A549 (cell line): Measurements from ENCODE around the gene DNMT3A. TPM values are rescaled to one million over a fixed set of nuclear protein-coding genes. Genes with fewer than 3 reads are reported as not detected.

Experiments used
- ATAC-seq, 2 experiments: fragments of 200-7000 bp in 1 of 2; fragments of >200 bp in 1 of 2; cut with Nextera tagmentation in 1 of 2; cut with Tn5 transposase in 1 of 2; 3 replicates each; pipeline versions ENCODE4 v1.8.0 to v1.9.1; 2018 to 2020; ENCODE audit warnings: mild to moderate bottlenecking in 1 of 2, moderate library complexity in 1 of 2
- CTCF ChIA-PET: fragments of 300-600 bp; sonication (Branson Sonifier 250); formaldehyde crosslinking; extraction: SDS; loops from one replicate; lab custom pipeline; 2021; ENCODE audit warnings: antibody characterized with exemption, inconsistent platforms; lab: Yijun Ruan, JAX
- POLR2A ChIA-PET: fragments of 350-600 bp; formaldehyde crosslinking; extraction: SDS; loops from one replicate; lab custom pipeline; 2021; ENCODE audit warnings: antibody characterized with exemption, inconsistent platforms; lab: Yijun Ruan, JAX
- DNase-seq, 2 experiments: peaks; one replicate each; pipeline versions ENCODE4 v3.0.0 to v3.0.0-alpha.2; 2011 to 2016; ENCODE audit warnings: low read depth in 1 of 2, low spot score in 1 of 2
- FAIRE-seq: peaks from 2 replicates; lab custom pipeline; 2011; peaks lifted over from hg19 to GRCh38; lab: Jason Lieb, UNC
- H3K27ac ChIP-seq, 2 experiments: fragments of >200 bp; sonication (Bioruptor Twin); formaldehyde crosslinking; 3 replicates each; pipeline ENCODE4 v1.5.1; 2016 to 2017
- H3K4me1 ChIP-seq: fragments of >200 bp; sonication (Bioruptor Twin); formaldehyde crosslinking; 3 replicates; pipeline ENCODE4 v1.6.1; 2016
- H3K4me2 ChIP-seq: fragments of >200 bp; sonication (Bioruptor Twin); formaldehyde crosslinking; 3 replicates; pipeline ENCODE4 v1.6.1; 2016
- H3K4me3 ChIP-seq: fragments of >200 bp; sonication (Bioruptor Twin); formaldehyde crosslinking; 3 replicates; pipeline ENCODE4 v1.5.1; 2016
- H3K9me3 ChIP-seq: fragments of >200 bp; sonication (Bioruptor Twin); formaldehyde crosslinking; 3 replicates; pipeline ENCODE4 v1.6.1; 2016
- BHLHE40 ChIP-seq: IDR thresholded peaks from 2 replicates; pipeline ENCODE4 v1.6.1; 2012; ENCODE audit warnings: low read depth, low read length, inconsistent platforms
- CEBPB ChIP-seq, 2 experiments: fragments of >200 bp in 1 of 2; sonication (Bioruptor Twin) in 1 of 2; formaldehyde crosslinking in 1 of 2; IDR thresholded peaks; 2 replicates each; pipeline ENCODE4 v1.6.1; 2012 to 2016
- EHMT2 ChIP-seq: fragments of 200-600 bp; sonication (generic); IDR thresholded peaks from 2 replicates; pipeline ENCODE4 v1.6.1; 2016; ENCODE audit warnings: antibody characterized with exemption, low read depth, mild to moderate bottlenecking, moderate library complexity
- ESRRA ChIP-seq: fragments of 150-350 bp; IDR thresholded peaks from 2 replicates; pipeline ENCODE4 v1.6.1; 2014; ENCODE audit warnings: mild to moderate bottlenecking, low read length, borderline replicate concordance
- FOSL2 ChIP-seq, 2 experiments: fragments of 450-650 bp in 1 of 2; fragments of >200 bp in 1 of 2; sonication (Bioruptor Twin) in 1 of 2; formaldehyde crosslinking; IDR thresholded peaks; 2 replicates each; pipeline versions ENCODE4 v1.5.0 to v1.6.1; 2016 to 2020; ENCODE audit warnings: mild to moderate bottlenecking in 1 of 2, moderate library complexity in 1 of 2
- GATA3 ChIP-seq: IDR thresholded peaks from 2 replicates; pipeline ENCODE4 v1.6.1; 2012; ENCODE audit warnings: borderline replicate concordance
- HDAC2 ChIP-seq: fragments of 200-600 bp; sonication (generic); IDR thresholded peaks from 2 replicates; pipeline ENCODE4 v1.6.1; 2016
- HEYL ChIP-seq: fragments of 250-450 bp; sonication (Bioruptor Pico); IDR thresholded peaks from 2 replicates; pipeline ENCODE4 v1.8.0; 2021; ENCODE audit warnings: mild to moderate bottlenecking, moderate library complexity
- JUNB ChIP-seq: fragments of >200 bp; sonication (Bioruptor Twin); formaldehyde crosslinking; IDR thresholded peaks from 2 replicates; pipeline ENCODE4 v1.6.1; 2016
- KDM1A ChIP-seq: fragments of 200-600 bp; sonication (generic); IDR thresholded peaks from 2 replicates; pipeline ENCODE4 v1.6.1; 2016; ENCODE audit warnings: low read depth, mild to moderate bottlenecking
- KDM5A ChIP-seq: fragments of 200-600 bp; sonication (generic); IDR thresholded peaks from 2 replicates; pipeline ENCODE4 v1.6.1; 2016; ENCODE audit warnings: antibody characterized with exemption, mild to moderate bottlenecking
- MAFK ChIP-seq: fragments of 450-650 bp; IDR thresholded peaks from 2 replicates; pipeline ENCODE4 v1.6.1; 2014; ENCODE audit not compliant: partially characterized antibody
- NR3C1 ChIP-seq: fragments of >200 bp; sonication (Bioruptor Twin); formaldehyde crosslinking; IDR thresholded peaks from 3 replicates; pipeline ENCODE4 v1.6.1; 2017
- PHF8 ChIP-seq: fragments of 200-600 bp; sonication (generic); IDR thresholded peaks from 2 replicates; pipeline ENCODE4 v1.6.1; 2016; ENCODE audit warnings: low read depth, mild to moderate bottlenecking, antibody characterized with exemption, moderate library complexity, borderline replicate concordance
- POLR2AphosphoS2 ChIP-seq: conservative IDR thresholded peaks from 2 replicates; pipeline ENCODE4 v1.6.1; 2012; ENCODE audit warnings: low read length, improper control_type of control experiment, inconsistent platforms
- TFCP2L1 ChIP-seq: fragments of 250-450 bp; sonication (Bioruptor Pico); IDR thresholded peaks from 2 replicates; pipeline ENCODE4 v1.5.0; 2021; ENCODE audit warnings: mild to moderate bottlenecking
- TP53 ChIP-seq: fragments of 250-450 bp; sonication (Bioruptor Pico); IDR thresholded peaks from 2 replicates; pipeline ENCODE4 v1.5.0; 2021; ENCODE audit warnings: mild to moderate bottlenecking, moderate library complexity
- ZFP36 ChIP-seq: fragments of 450-650 bp; IDR thresholded peaks from 2 replicates; pipeline ENCODE4 v1.6.1; 2014; ENCODE audit warnings: borderline replicate concordance; ENCODE audit not compliant: partially characterized antibody
- ZNF302 ChIP-seq: fragments of 250-450 bp; sonication (Bioruptor Pico); IDR thresholded peaks from 2 replicates; pipeline ENCODE4 v1.9.0; 2021; ENCODE audit warnings: inconsistent platforms, mild to moderate bottlenecking, moderate library complexity
- WGBS: methylation state at CpG from one replicate; pipeline ENCODE4 v1.1.6; 2017; ENCODE audit errors: missing lambda C conversion rate; 5-methylcytosine and 5-hydroxymethylcytosine counted together
- polyA plus RNA-seq, 4 experiments: library from polyadenylated mRNA; depleted of rRNA in 3 of 4; stranded (reverse); fragments of >200 nt; fragmentation: RNase III in 1 of 4; extraction: RNeasy Plus Mini Kit Qiagen cat#74134 plus additional on column Dnase treatment in 1 of 4; gene quantifications; 2 replicates in 3 of 4; 3 replicates in 1 of 4; pipeline ENCODE4 v1.2.3, GENCODE V29; 2011 to 2017
- TF ChIP-seq, protein P1 (sequence below): fragments of 200-600 bp; sonication (generic); IDR thresholded peaks from 2 replicates; pipeline ENCODE4 v1.6.1; 2016; ENCODE audit warnings: antibody characterized with exemption, mild to moderate bottlenecking, moderate library complexity
- TF ChIP-seq, protein P2 (sequence below): fragments of 150-350 bp; IDR thresholded peaks from 2 replicates; pipeline ENCODE4 v1.6.1; 2014; ENCODE audit warnings: low read depth, mild to moderate bottlenecking, low read length
- TF ChIP-seq, protein P3 (sequence below): fragments of >200 bp; sonication (Bioruptor Twin); formaldehyde crosslinking; IDR thresholded peaks from 3 replicates; pipeline ENCODE4 v1.6.1; 2016
- TF ChIP-seq, protein P4 (sequence below): IDR thresholded peaks from 2 replicates; pipeline ENCODE4 v1.6.1; 2012; ENCODE audit warnings: low read depth, borderline replicate concordance

DNMT3A gene
- polyA plus RNA-seq, 2 of the 4 experiments (the other 2 are of a cell fraction): 4.4 to 11.9 TPM

DNA sequence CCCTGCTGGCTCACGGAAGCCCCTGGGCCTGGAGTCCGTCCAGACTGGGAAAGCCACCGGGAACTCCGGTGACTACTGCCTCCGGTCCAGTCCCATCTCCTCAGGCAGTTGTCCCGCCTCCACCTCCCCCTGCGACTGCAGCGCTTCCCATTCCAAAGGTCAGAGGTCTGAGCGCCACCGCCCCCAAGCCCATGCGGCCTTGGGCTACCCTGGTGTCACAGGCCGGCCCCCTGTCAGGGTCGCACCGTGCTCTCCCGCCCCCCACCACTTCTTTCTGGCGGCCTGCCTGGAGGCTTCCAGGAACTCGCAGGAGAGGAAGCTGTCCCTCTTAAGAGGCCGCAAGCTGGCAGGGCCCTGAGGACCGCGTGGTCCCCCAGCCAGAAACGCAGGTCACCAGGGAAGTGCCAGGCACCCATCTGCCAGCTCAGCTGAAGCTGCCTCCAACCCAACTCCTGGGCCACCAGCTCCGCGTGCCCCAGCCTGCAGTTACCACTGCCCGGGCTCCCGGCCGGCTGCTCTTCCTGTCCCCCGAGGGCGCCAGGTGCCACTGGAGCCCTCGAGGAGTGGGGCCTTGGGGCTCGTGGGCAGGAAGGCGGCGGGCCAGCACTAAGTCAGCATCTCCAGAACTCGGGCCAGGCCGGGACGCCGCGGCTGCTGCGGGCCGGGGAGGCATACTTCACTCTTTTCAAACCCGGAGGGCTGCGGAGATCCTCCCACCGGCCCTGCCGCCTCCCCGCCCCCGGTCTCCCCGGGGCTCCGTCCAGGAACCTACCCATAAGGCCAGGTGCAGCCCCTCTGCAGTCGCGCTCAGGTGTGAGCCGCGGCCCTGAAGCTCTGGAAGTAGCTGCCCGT lies 90.1 kb downstream of the DNMT3A start (continued):
- TF ChIP-seq, protein P1, sequence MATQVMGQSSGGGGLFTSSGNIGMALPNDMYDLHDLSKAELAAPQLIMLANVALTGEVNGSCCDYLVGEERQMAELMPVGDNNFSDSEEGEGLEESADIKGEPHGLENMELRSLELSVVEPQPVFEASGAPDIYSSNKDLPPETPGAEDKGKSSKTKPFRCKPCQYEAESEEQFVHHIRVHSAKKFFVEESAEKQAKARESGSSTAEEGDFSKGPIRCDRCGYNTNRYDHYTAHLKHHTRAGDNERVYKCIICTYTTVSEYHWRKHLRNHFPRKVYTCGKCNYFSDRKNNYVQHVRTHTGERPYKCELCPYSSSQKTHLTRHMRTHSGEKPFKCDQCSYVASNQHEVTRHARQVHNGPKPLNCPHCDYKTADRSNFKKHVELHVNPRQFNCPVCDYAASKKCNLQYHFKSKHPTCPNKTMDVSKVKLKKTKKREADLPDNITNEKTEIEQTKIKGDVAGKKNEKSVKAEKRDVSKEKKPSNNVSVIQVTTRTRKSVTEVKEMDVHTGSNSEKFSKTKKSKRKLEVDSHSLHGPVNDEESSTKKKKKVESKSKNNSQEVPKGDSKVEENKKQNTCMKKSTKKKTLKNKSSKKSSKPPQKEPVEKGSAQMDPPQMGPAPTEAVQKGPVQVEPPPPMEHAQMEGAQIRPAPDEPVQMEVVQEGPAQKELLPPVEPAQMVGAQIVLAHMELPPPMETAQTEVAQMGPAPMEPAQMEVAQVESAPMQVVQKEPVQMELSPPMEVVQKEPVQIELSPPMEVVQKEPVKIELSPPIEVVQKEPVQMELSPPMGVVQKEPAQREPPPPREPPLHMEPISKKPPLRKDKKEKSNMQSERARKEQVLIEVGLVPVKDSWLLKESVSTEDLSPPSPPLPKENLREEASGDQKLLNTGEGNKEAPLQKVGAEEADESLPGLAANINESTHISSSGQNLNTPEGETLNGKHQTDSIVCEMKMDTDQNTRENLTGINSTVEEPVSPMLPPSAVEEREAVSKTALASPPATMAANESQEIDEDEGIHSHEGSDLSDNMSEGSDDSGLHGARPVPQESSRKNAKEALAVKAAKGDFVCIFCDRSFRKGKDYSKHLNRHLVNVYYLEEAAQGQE: no peak
- TF ChIP-seq KDM5A (no peak), NR3C1 (no peak)

DNA sequence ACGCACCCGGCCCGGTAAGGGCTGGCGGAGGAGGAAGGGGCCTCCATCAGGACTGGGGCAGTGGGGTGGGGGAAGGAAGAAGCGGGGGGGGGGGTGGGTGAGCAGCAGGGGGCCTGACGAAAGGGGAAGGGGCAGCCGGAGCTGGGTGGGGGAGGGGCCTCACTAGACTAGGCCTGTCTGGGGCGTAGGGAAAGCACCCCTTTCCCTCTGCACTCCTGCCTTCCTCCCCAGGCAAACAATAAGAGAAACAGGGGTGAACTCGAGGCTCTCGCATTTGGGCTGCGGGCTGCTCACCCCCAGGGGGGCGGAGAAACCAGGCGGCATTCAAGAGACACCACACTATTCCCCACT lies 90.7 kb downstream of the DNMT3A start:
- H3K9me3 ChIP-seq: no peaks in the 10 kb centered on the region
- ChIA-PET CTCF (interaction anchor here (0.7 to 1.2 kb wide), 2 partner anchors 21 to 22 kb away, joined by 3 to 6 read pairs; no protein-coding TSS in a partner anchor), POLR2A (no interaction called here)
- no peak for DNase-seq
- H3K4me3 ChIP-seq: peak overlapping the region; percentile 61
- no peak for ATAC-seq
- peaks cover 18% of the 10 kb centered on the region; the same call in 2 of the 3 replicates for H3K4me1 ChIP-seq
- TF ChIP-seq, protein P2, sequence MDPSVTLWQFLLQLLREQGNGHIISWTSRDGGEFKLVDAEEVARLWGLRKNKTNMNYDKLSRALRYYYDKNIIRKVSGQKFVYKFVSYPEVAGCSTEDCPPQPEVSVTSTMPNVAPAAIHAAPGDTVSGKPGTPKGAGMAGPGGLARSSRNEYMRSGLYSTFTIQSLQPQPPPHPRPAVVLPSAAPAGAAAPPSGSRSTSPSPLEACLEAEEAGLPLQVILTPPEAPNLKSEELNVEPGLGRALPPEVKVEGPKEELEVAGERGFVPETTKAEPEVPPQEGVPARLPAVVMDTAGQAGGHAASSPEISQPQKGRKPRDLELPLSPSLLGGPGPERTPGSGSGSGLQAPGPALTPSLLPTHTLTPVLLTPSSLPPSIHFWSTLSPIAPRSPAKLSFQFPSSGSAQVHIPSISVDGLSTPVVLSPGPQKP: no peak
- no peak for TF ChIP-seq KDM1A
- no peak for TF ChIP-seq JUNB
- no peak for TF ChIP-seq PHF8
- no peak for TF ChIP-seq ZFP36
- TF ChIP-seq, protein P3, sequence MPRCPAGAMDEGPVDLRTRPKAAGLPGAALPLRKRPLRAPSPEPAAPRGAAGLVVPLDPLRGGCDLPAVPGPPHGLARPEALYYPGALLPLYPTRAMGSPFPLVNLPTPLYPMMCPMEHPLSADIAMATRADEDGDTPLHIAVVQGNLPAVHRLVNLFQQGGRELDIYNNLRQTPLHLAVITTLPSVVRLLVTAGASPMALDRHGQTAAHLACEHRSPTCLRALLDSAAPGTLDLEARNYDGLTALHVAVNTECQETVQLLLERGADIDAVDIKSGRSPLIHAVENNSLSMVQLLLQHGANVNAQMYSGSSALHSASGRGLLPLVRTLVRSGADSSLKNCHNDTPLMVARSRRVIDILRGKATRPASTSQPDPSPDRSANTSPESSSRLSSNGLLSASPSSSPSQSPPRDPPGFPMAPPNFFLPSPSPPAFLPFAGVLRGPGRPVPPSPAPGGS: no peak
- TF ChIP-seq HEYL (CRISPR knock-in tag): no peak
- TF ChIP-seq ZNF302 (CRISPR knock-in tag): no peak
- TF ChIP-seq MAFK: no peak
- no peak for TF ChIP-seq TFCP2L1 (CRISPR knock-in tag)
- TF ChIP-seq EHMT2: no peak
- no peak for TF ChIP-seq HDAC2
- TF ChIP-seq CEBPB (IDR thresholded peaks at IDR 0.05): no peak
- no peak for TF ChIP-seq POLR2AphosphoS2
- no peak for TF ChIP-seq ESRRA
- no peak for TF ChIP-seq BHLHE40
- TF ChIP-seq FOSL2 (IDR thresholded peaks at IDR 0.05): no peak
- TF ChIP-seq FOSL2 (CRISPR knock-in tag; IDR thresholded peaks at IDR 0.05): no peak
- no peak for TF ChIP-seq TP53 (CRISPR knock-in tag)
- no peak for TF ChIP-seq GATA3
- TF ChIP-seq, protein P4, sequence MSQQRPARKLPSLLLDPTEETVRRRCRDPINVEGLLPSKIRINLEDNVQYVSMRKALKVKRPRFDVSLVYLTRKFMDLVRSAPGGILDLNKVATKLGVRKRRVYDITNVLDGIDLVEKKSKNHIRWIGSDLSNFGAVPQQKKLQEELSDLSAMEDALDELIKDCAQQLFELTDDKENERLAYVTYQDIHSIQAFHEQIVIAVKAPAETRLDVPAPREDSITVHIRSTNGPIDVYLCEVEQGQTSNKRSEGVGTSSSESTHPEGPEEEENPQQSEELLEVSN: no peak
- FAIRE-seq: no peak
- H3K4me2 ChIP-seq: peak overlapping the region; percentile 99
- 79% methylated on average over 9 of the region's 13 CpGs for WGBS
- H3K27ac ChIP-seq: peak overlapping the region; percentile 87 to 91
